WTC11 (cell line): ENCODE measurements around the gene SUGP2. TPM values are rescaled to one million over a fixed set of nuclear protein-coding genes. Genes with fewer than 3 reads are reported as not detected.

Source experiments
- ATAC-seq: fragments of 200-7000 bp; cut with Tn5 transposase; 2 replicates; pipeline ENCODE4 v1.10.0; 2021; ENCODE audit warnings: mild to moderate bottlenecking, moderate library complexity
- CTCF ChIA-PET: fragments of 300-600 bp; sonication (Branson Sonifier 250); formaldehyde crosslinking; loops from one replicate; lab custom pipeline; 2021; ENCODE audit warnings: antibody characterized with exemption; lab: Charles Lee
- POLR2A ChIA-PET: fragments of 350-600 bp; sonication (Branson Sonifier 250); formaldehyde crosslinking; loops from one replicate; lab custom pipeline; 2021; ENCODE audit warnings: antibody characterized with exemption; lab: Charles Lee
- DNase-seq: peaks from one replicate; pipeline ENCODE4 v3.0.0; 2021; ENCODE audit warnings: low spot score
- H3K27ac Mint-ChIP-seq: 2 replicates; pipeline ENCODE4 v1.8.0; 2021; ENCODE audit warnings: mixed read lengths
- H3K27me3 Mint-ChIP-seq: 2 replicates; pipeline ENCODE4 v1.8.0; 2021; ENCODE audit warnings: low read depth, mild to moderate bottlenecking, moderate library complexity, mixed read lengths
- H3K36me3 Mint-ChIP-seq: 2 replicates; pipeline ENCODE4 v1.8.0; 2021; ENCODE audit warnings: mixed read lengths
- H3K4me1 Mint-ChIP-seq: 2 replicates; pipeline ENCODE4 v1.8.0; 2022; ENCODE audit warnings: mixed read lengths
- H3K4me3 Mint-ChIP-seq: 2 replicates; pipeline ENCODE4 v1.8.0; 2021; ENCODE audit warnings: mild to moderate bottlenecking, moderate library complexity, mixed read lengths
- H3K9me3 Mint-ChIP-seq: 2 replicates; pipeline ENCODE4 v1.8.0; 2021; ENCODE audit warnings: mixed read lengths
- AFF4 ChIP-seq: sonication (generic); formaldehyde crosslinking; IDR thresholded peaks from 2 replicates; pipeline ENCODE4 v1.8.1; 2023; ENCODE audit warnings: mild to moderate bottlenecking, missing genetic modification reagents, borderline replicate concordance
- ATF6 ChIP-seq: sonication (generic); formaldehyde crosslinking; IDR thresholded peaks from 2 replicates; pipeline ENCODE4 v1.8.1; 2023; ENCODE audit warnings: mild to moderate bottlenecking, missing genetic modification reagents
- ELF4 ChIP-seq: sonication (generic); formaldehyde crosslinking; IDR thresholded peaks from 2 replicates; pipeline ENCODE4 v1.8.1; 2022; ENCODE audit warnings: low read depth, mild to moderate bottlenecking, moderate library complexity, missing genetic modification reagents
- EMX1 ChIP-seq: fragments of 250-450 bp; sonication (Bioruptor Pico); IDR thresholded peaks from 2 replicates; pipeline ENCODE4 v1.8.0; 2021; ENCODE audit warnings: mild to moderate bottlenecking
- ESRRA ChIP-seq: sonication (generic); formaldehyde crosslinking; IDR thresholded peaks from 2 replicates; pipeline ENCODE4 v1.8.1; 2022; ENCODE audit warnings: mild to moderate bottlenecking, missing genetic modification reagents, borderline replicate concordance
- FOXK1 ChIP-seq: sonication (generic); formaldehyde crosslinking; IDR thresholded peaks from 2 replicates; pipeline ENCODE4 v1.8.0; 2022; ENCODE audit warnings: mild to moderate bottlenecking, moderate library complexity, missing genetic modification reagents
- GTF2I ChIP-seq: fragments of 250-450 bp; sonication (Bioruptor Pico); conservative IDR thresholded peaks from 2 replicates; pipeline ENCODE4 v1.4.0; 2021; ENCODE audit warnings: mild to moderate bottlenecking
- HMGA2 ChIP-seq: fragments of 250-450 bp; sonication (Bioruptor Pico); IDR thresholded peaks from 2 replicates; pipeline ENCODE4 v1.4.0; 2021; ENCODE audit warnings: mild to moderate bottlenecking, moderate library complexity
- JUN ChIP-seq: sonication (generic); formaldehyde crosslinking; IDR thresholded peaks from 2 replicates; pipeline ENCODE4 v1.8.0; 2023; ENCODE audit warnings: mild to moderate bottlenecking, missing genetic modification reagents
- MLX ChIP-seq: sonication (generic); formaldehyde crosslinking; IDR thresholded peaks from 2 replicates; pipeline ENCODE4 v1.8.1; 2023; ENCODE audit warnings: mild to moderate bottlenecking, missing genetic modification reagents, moderate library complexity
- NR3C1 ChIP-seq: sonication (generic); formaldehyde crosslinking; conservative IDR thresholded peaks from 2 replicates; pipeline ENCODE4 v1.8.1; 2023; ENCODE audit warnings: low read depth, mild to moderate bottlenecking, missing genetic modification reagents
- STAT6 ChIP-seq: sonication (generic); formaldehyde crosslinking; conservative IDR thresholded peaks from 2 replicates; pipeline ENCODE4 v1.8.1; 2023; ENCODE audit warnings: mild to moderate bottlenecking, low read depth, missing genetic modification reagents, moderate library complexity
- TEAD4 ChIP-seq: sonication (generic); formaldehyde crosslinking; IDR thresholded peaks from 2 replicates; pipeline ENCODE4 v1.8.0; 2022; ENCODE audit warnings: mild to moderate bottlenecking, missing genetic modification reagents
- TP53 ChIP-seq: sonication (generic); formaldehyde crosslinking; IDR thresholded peaks from 2 replicates; pipeline ENCODE4 v1.8.1; 2023; ENCODE audit warnings: mild to moderate bottlenecking, missing genetic modification reagents
- ZMAT4 ChIP-seq: fragments of 250-450 bp; sonication (Bioruptor Pico); IDR thresholded peaks from 2 replicates; pipeline ENCODE4 v1.9.0; 2021; ENCODE audit warnings: mild to moderate bottlenecking
- ZNF138 ChIP-seq: sonication (generic); formaldehyde crosslinking; conservative IDR thresholded peaks from 2 replicates; pipeline ENCODE4 v1.8.1; 2022; ENCODE audit warnings: mild to moderate bottlenecking, moderate library complexity, missing genetic modification reagents
- ZNF219 ChIP-seq: sonication (generic); formaldehyde crosslinking; IDR thresholded peaks from 2 replicates; pipeline ENCODE4 v1.8.0; 2023; ENCODE audit warnings: missing genetic modification reagents, mild to moderate bottlenecking, borderline replicate concordance
- ZNF396 ChIP-seq: fragments of 250-450 bp; sonication (Bioruptor Pico); IDR thresholded peaks from 2 replicates; pipeline ENCODE4 v1.8.0; 2021; ENCODE audit warnings: mild to moderate bottlenecking, moderate library complexity, borderline replicate concordance
- ZNF423 ChIP-seq: fragments of 250-450 bp; sonication (Bioruptor Pico); IDR thresholded peaks from 2 replicates; pipeline ENCODE4 v2.1.2; 2022; ENCODE audit warnings: mild to moderate bottlenecking, moderate library complexity
- ZNF425 ChIP-seq: fragments of 250-450 bp; sonication (Bioruptor Pico); conservative IDR thresholded peaks from 2 replicates; pipeline ENCODE4 v1.9.0; 2021; ENCODE audit warnings: mild to moderate bottlenecking
- ZNF512 ChIP-seq: sonication (generic); formaldehyde crosslinking; IDR thresholded peaks from 2 replicates; pipeline ENCODE4 v1.8.1; 2022; ENCODE audit warnings: missing genetic modification reagents, borderline replicate concordance
- ZSCAN18 ChIP-seq: fragments of 250-450 bp; sonication (Bioruptor Pico); IDR thresholded peaks from 2 replicates; pipeline ENCODE4 v2.1.2; 2022; ENCODE audit warnings: mild to moderate bottlenecking, moderate library complexity
- total RNA-seq: library from RNA; stranded (reverse); gene quantifications from 3 replicates; pipeline ENCODE4 v1.2.3, GENCODE V29; 2021

SUGP2 gene
- total RNA-seq, 1 experiment from 2014 or later: 160 TPM

DNA sequence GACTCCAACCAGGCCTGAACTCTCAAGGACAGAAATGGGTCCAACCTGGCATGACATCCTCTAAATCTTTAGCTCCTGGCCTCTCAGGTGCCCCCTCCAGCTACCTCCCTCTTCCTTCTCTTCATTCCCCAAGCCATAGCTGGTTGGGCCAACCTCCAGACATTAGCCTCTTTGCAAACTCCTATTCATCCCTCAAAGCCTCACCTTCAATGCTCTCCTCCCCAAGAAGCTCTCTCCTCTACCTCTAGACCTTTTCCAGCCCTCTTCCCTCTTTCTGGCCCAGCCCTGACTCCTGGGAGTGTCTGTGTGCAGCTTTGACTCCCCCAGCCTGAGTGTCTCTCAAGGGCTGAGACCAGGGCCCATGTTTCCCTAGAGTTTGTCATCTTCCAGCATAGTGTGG lies 87.0 kb downstream of the SUGP2 start:
- Mint-ChIP-seq H3K27me3 (peaks cover 26% of the 10 kb centered on the region), H3K4me1 (peaks cover 10% of the 10 kb centered on the region), H3K9me3 (no peaks in the 10 kb centered on the region), H3K27ac (no peak overlapping the region), H3K4me3 (no peak overlapping the region), H3K36me3 (no peaks in the 10 kb centered on the region)
- no peak for TF ChIP-seq TEAD4 (CRISPR knock-in tag)
- no peak for TF ChIP-seq STAT6 (CRISPR knock-in tag)
- TF ChIP-seq TP53 (CRISPR knock-in tag): no peak
- TF ChIP-seq ELF4 (CRISPR knock-in tag): no peak
- no peak for TF ChIP-seq ZNF423
- TF ChIP-seq JUN (CRISPR knock-in tag): no peak
- no peak for TF ChIP-seq ZMAT4 (CRISPR knock-in tag)
- no peak for TF ChIP-seq EMX1
- TF ChIP-seq FOXK1 (CRISPR knock-in tag): no peak
- TF ChIP-seq MLX (CRISPR knock-in tag): no peak
- ATAC-seq: no peak
- CTCF ChIA-PET: no interaction called here
- POLR2A ChIA-PET: no interaction called here
- DNase-seq: no peak

- H3K9me3 Mint-ChIP-seq: no peaks in the 10 kb centered on the region
- ATAC-seq: no peak
- CTCF ChIA-PET: no interaction called here
- H3K27me3 Mint-ChIP-seq: peaks cover 28% of the 10 kb centered on the region
- no peak overlapping the region for H3K4me3 Mint-ChIP-seq
- POLR2A ChIA-PET: no interaction called here
- no peak for DNase-seq
- H3K27ac Mint-ChIP-seq: no peak overlapping the region
- no peaks in the 10 kb centered on the region for H3K36me3 Mint-ChIP-seq
- peaks cover 11% of the 10 kb centered on the region for H3K4me1 Mint-ChIP-seq
- TF ChIP-seq ZNF396 (CRISPR knock-in tag): no peak
- no peak for TF ChIP-seq ZNF138
- no peak for TF ChIP-seq ZNF219 (CRISPR knock-in tag)
- no peak for TF ChIP-seq NR3C1 (CRISPR knock-in tag)
- no peak for TF ChIP-seq ZSCAN18
- TF ChIP-seq GTF2I (CRISPR knock-in tag): no peak
- TF ChIP-seq ZNF425 (CRISPR knock-in tag): no peak
- TF ChIP-seq ESRRA (CRISPR knock-in tag): no peak
- no peak for TF ChIP-seq ZNF512
- TF ChIP-seq HMGA2: no peak
- no peak for TF ChIP-seq AFF4 (CRISPR knock-in tag)
- no peak for TF ChIP-seq ATF6 (CRISPR knock-in tag)
Measured at GRCh38 chr19:18945297-18945696, 88.0 kb downstream of the SUGP2 start.
